Left hindlimb (tissue), 1 donor: ENCODE measurements around the gene ZFP3.
"Not testable (repeated sequence)": the region's sequence is repeated elsewhere in the genome, so short reads cannot be mapped to it uniquely, and the experiment has no call there.

Source experiments
- DNase-seq: peaks from one replicate; pipeline ENCODE4 v3.0.0-alpha.2; 2018

ZFP3 gene

GRCh38 chr17:5080591-5080990, 2.3 kb downstream of the ZFP3 start:
- DNase-seq: no peak

- no peak for DNase-seq
Measured at GRCh38 chr17:5092218-5093010, 14.1 kb downstream of the ZFP3 start.

- DNase-seq: no peak
Measured at GRCh38 chr17:5096731-5097100, 18.4 kb downstream of the ZFP3 start.

GRCh38 chr17:5097101-5097834, 19.0 kb downstream of the ZFP3 start:
- DNase-seq: peak; percentile 87

GRCh38 chr17:5099271-5099670, 21.0 kb downstream of the ZFP3 start:
- no peak for DNase-seq

- no peak for DNase-seq
Measured at GRCh38 chr17:5100832-5101231, 22.6 kb downstream of the ZFP3 start.

- DNase-seq: no peak
Measured at GRCh38 chr17:5110816-5111215, 32.5 kb downstream of the ZFP3 start.

GRCh38 chr17:5111402-5112204, 33.3 kb downstream of the ZFP3 start, which contains the start of gene ZNF232:
Gene ZNF232, minus strand, starts transcription at chr17:5111878. Its CDS starts 56 bp downstream, at chr17:5111822.
- DNase-seq: peak; percentile 94

- DNase-seq: no peak
Measured at GRCh38 chr17:5115673-5116651, 37.7 kb downstream of the ZFP3 start, which contains the start of gene USP6. Gene USP6, plus strand, starts transcription at chr17:5116032. Its CDS starts 14,336 bp downstream, at chr17:5130368.

GRCh38 chr17:5118219-5118618, 40.0 kb downstream of the ZFP3 start:
- no peak for DNase-seq

- no peak for DNase-seq
Measured at GRCh38 chr17:5120036-5120435, 41.8 kb downstream of the ZFP3 start.

GRCh38 chr17:5120436-5121185, 42.3 kb downstream of the ZFP3 start:
- not testable (repeated sequence) for DNase-seq

- no peak for DNase-seq
Measured at GRCh38 chr17:5121186-5121841, 43.0 kb downstream of the ZFP3 start.

GRCh38 chr17:5122056-5122455, 43.8 kb downstream of the ZFP3 start:
- not testable (repeated sequence) for DNase-seq

GRCh38 chr17:5122586-5123342, 44.5 kb downstream of the ZFP3 start:
- DNase-seq: peak; percentile 57

- no peak for DNase-seq
Measured at GRCh38 chr17:5123343-5124124, 45.3 kb downstream of the ZFP3 start.

- DNase-seq: not testable (repeated sequence)
Measured at GRCh38 chr17:5124125-5124760, 46.0 kb downstream of the ZFP3 start.

GRCh38 chr17:5124896-5125295, 46.6 kb downstream of the ZFP3 start:
- not testable (repeated sequence) for DNase-seq
